ENCODE data around the gene NDN.
"Not testable (repeated sequence)": the region's sequence is repeated elsewhere in the genome, so short reads cannot be mapped to it uniquely, and the experiment has no call there.

NDN gene, protein sequence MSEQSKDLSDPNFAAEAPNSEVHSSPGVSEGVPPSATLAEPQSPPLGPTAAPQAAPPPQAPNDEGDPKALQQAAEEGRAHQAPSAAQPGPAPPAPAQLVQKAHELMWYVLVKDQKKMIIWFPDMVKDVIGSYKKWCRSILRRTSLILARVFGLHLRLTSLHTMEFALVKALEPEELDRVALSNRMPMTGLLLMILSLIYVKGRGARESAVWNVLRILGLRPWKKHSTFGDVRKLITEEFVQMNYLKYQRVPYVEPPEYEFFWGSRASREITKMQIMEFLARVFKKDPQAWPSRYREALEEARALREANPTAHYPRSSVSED
- total RNA-seq, result 0 to 0.18 (median 0) reads per million in 9 experiments

- no peak within 1 kb of the TSS for H3K27ac Mint-ChIP-seq
- no peak for DNase-seq
Observed at GRCh38 chr15:23687143-23687470, at the start of gene NDN. Gene NDN (minus strand): TSS chr15:23687305. CDS start chr15:23687217, 88 bp downstream.

GRCh38 chr15:23736033-23736673, 49.0 kb upstream of the NDN start:
- H3K4me1 Mint-ChIP-seq (ENCODE audit: low read depth in 2 of 2), result no peaks in the 10 kb centered on the region
- no peak overlapping the region for H3K4me3 Mint-ChIP-seq
- no peak overlapping the region for H3K27ac Mint-ChIP-seq
- no peak for DNase-seq
- no peaks in the 10 kb centered on the region for H3K36me3 Mint-ChIP-seq (ENCODE audit: insufficient read depth)
- no peaks in the 10 kb centered on the region for H3K27me3 Mint-ChIP-seq
- ATAC-seq (replicated peaks), result no peak
- peaks cover 0 to 7% of the 10 kb centered on the region in 2 donors for H3K9me3 Mint-ChIP-seq

More at GRCh38 chr15:23687143-23687470, at the start of gene NDN:
- H3K4me1 Mint-ChIP-seq (ENCODE audit: low read depth in 2 of 2), result no peaks in the 10 kb centered on the region
- no peaks in the 10 kb centered on the region for H3K36me3 Mint-ChIP-seq (ENCODE audit: insufficient read depth)
- H3K9me3 Mint-ChIP-seq, result peaks cover 2 to 10% of the 10 kb centered on the region in 2 donors
- no peak within 1 kb of the TSS for H3K4me3 Mint-ChIP-seq
- no peak for ATAC-seq (replicated peaks)
- no peaks in the 10 kb centered on the region for H3K27me3 Mint-ChIP-seq

GRCh38 chr15:23734862-23735261, 47.8 kb upstream of the NDN start:
- Mint-ChIP-seq H3K27me3 (no peaks in the 10 kb centered on the region), H3K4me1 (ENCODE audit: low read depth in 2 of 2) (no peaks in the 10 kb centered on the region), H3K36me3 (ENCODE audit: insufficient read depth) (no peaks in the 10 kb centered on the region), H3K9me3 (peaks cover 0 to 7% of the 10 kb centered on the region in 2 donors), H3K27ac (no peak overlapping the region), H3K4me3 (no peak overlapping the region)
- ATAC-seq (replicated peaks) (no peak), DNase-seq (no peak)

- H3K4me1 Mint-ChIP-seq (ENCODE audit: low read depth in 2 of 2); H3K27me3 Mint-ChIP-seq; H3K36me3 Mint-ChIP-seq (ENCODE audit: insufficient read depth); H3K27ac Mint-ChIP-seq; ATAC-seq (replicated peaks); H3K4me3 Mint-ChIP-seq; H3K9me3 Mint-ChIP-seq; DNase-seq: not testable (repeated sequence)
Observed at GRCh38 chr15:23713874-23714656, 27.0 kb upstream of the NDN start.

GRCh38 chr15:23708332-23708731, 21.2 kb upstream of the NDN start:
- ATAC-seq (replicated peaks), result no peak
- Mint-ChIP-seq H3K4me3 (no peak overlapping the region), H3K27me3 (no peaks in the 10 kb centered on the region), H3K9me3 (peaks cover 1 to 8% of the 10 kb centered on the region in 2 donors), H3K27ac (no peak overlapping the region), H3K4me1 (ENCODE audit: low read depth in 2 of 2) (no peaks in the 10 kb centered on the region), H3K36me3 (ENCODE audit: insufficient read depth) (no peaks in the 10 kb centered on the region)
- no peak for DNase-seq

GRCh38 chr15:23695282-23695681, 8.2 kb upstream of the NDN start:
- H3K27ac Mint-ChIP-seq, result no peak overlapping the region

GRCh38 chr15:23694592-23694991, 7.5 kb upstream of the NDN start:
- H3K36me3 Mint-ChIP-seq (ENCODE audit: insufficient read depth), result no peaks in the 10 kb centered on the region
- ATAC-seq (replicated peaks), result no peak

More at GRCh38 chr15:23695282-23695681, 8.2 kb upstream of the NDN start:
- no peak for ATAC-seq (replicated peaks)
- DNase-seq, result no peak
- Mint-ChIP-seq H3K4me1 (ENCODE audit: low read depth in 2 of 2) (no peaks in the 10 kb centered on the region), H3K36me3 (ENCODE audit: insufficient read depth) (no peaks in the 10 kb centered on the region), H3K9me3 (peaks cover 8 to 10% of the 10 kb centered on the region in 2 donors), H3K27me3 (no peaks in the 10 kb centered on the region), H3K4me3 (no peak overlapping the region)

GRCh38 chr15:23690450-23690852, 3.3 kb upstream of the NDN start:
- no peaks in the 10 kb centered on the region for H3K36me3 Mint-ChIP-seq (ENCODE audit: insufficient read depth)
- no peak overlapping the region for H3K27ac Mint-ChIP-seq
- H3K4me1 Mint-ChIP-seq (ENCODE audit: low read depth in 2 of 2), result no peaks in the 10 kb centered on the region
- ATAC-seq (replicated peaks), result no peak
- DNase-seq, result no peak
- H3K9me3 Mint-ChIP-seq, result peaks cover 7 to 10% of the 10 kb centered on the region in 2 donors
- no peaks in the 10 kb centered on the region for H3K27me3 Mint-ChIP-seq
- H3K4me3 Mint-ChIP-seq, result no peak overlapping the region

More at GRCh38 chr15:23694592-23694991, 7.5 kb upstream of the NDN start:
- Mint-ChIP-seq H3K27me3 (no peaks in the 10 kb centered on the region), H3K27ac (no peak overlapping the region), H3K4me3 (no peak overlapping the region), H3K4me1 (ENCODE audit: low read depth in 2 of 2) (no peaks in the 10 kb centered on the region), H3K9me3 (peaks cover 8 to 10% of the 10 kb centered on the region in 2 donors)
- DNase-seq, result no peak

- no peaks in the 10 kb centered on the region for H3K36me3 Mint-ChIP-seq (ENCODE audit: insufficient read depth)
- DNase-seq (no peak), ATAC-seq (replicated peaks) (no peak)
- H3K9me3 Mint-ChIP-seq, result peaks cover 6 to 10% of the 10 kb centered on the region in 2 donors
- H3K4me3 Mint-ChIP-seq, result no peak overlapping the region
- no peaks in the 10 kb centered on the region for H3K27me3 Mint-ChIP-seq
- H3K4me1 Mint-ChIP-seq (ENCODE audit: low read depth in 2 of 2), result no peaks in the 10 kb centered on the region
- H3K27ac Mint-ChIP-seq, result no peak overlapping the region
Observed at GRCh38 chr15:23690015-23690414, 2.9 kb upstream of the NDN start.

- no peaks in the 10 kb centered on the region for H3K36me3 Mint-ChIP-seq (ENCODE audit: insufficient read depth)
Observed at GRCh38 chr15:23686466-23687142, 501 bp downstream of the NDN start.

GRCh38 chr15:23671481-23671880, 15.6 kb downstream of the NDN start:
- H3K36me3 Mint-ChIP-seq (ENCODE audit: insufficient read depth), result no peaks in the 10 kb centered on the region
- no peak overlapping the region for H3K4me3 Mint-ChIP-seq
- H3K4me1 Mint-ChIP-seq (ENCODE audit: low read depth in 2 of 2), result no peaks in the 10 kb centered on the region
- ATAC-seq (replicated peaks) (no peak), DNase-seq (no peak)
- H3K27ac Mint-ChIP-seq, result no peak overlapping the region
- H3K27me3 Mint-ChIP-seq, result no peaks in the 10 kb centered on the region
- H3K9me3 Mint-ChIP-seq, result no peaks in the 10 kb centered on the region

More at GRCh38 chr15:23686466-23687142, 501 bp downstream of the NDN start:
- ATAC-seq (replicated peaks), result no peak
- H3K4me3 Mint-ChIP-seq, result no peak overlapping the region
- peaks cover 2 to 9% of the 10 kb centered on the region in 2 donors for H3K9me3 Mint-ChIP-seq
- H3K27me3 Mint-ChIP-seq, result no peaks in the 10 kb centered on the region
- DNase-seq, result no peak
- no peaks in the 10 kb centered on the region for H3K4me1 Mint-ChIP-seq (ENCODE audit: low read depth in 2 of 2)
- H3K27ac Mint-ChIP-seq, result no peak overlapping the region

DNA sequence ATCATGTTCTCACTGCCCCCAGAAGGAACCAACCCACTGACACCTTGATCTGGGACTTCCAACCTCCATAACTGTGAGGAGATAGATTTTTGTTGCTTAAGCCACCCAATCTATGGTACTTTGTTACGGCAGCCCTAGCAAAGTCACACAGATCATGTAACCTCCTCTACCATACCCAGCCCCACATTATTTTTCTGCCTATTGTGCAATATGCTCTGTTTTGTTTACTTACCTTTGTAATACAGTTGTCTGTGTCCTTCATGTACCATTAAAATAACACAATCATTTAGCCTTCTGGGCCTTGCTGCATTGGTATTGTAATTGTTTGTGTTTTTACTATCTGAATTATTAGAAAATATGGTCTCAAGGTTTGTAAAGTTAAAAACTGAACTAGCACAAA, 16.1 kb downstream of the NDN start:
- no peak for DNase-seq
- Mint-ChIP-seq H3K4me1 (ENCODE audit: low read depth in 2 of 2) (no peaks in the 10 kb centered on the region), H3K4me3 (no peak overlapping the region), H3K27ac (no peak overlapping the region), H3K27me3 (no peaks in the 10 kb centered on the region), H3K36me3 (ENCODE audit: insufficient read depth) (no peaks in the 10 kb centered on the region), H3K9me3 (no peaks in the 10 kb centered on the region)
- no peak for ATAC-seq (replicated peaks)

DNA sequence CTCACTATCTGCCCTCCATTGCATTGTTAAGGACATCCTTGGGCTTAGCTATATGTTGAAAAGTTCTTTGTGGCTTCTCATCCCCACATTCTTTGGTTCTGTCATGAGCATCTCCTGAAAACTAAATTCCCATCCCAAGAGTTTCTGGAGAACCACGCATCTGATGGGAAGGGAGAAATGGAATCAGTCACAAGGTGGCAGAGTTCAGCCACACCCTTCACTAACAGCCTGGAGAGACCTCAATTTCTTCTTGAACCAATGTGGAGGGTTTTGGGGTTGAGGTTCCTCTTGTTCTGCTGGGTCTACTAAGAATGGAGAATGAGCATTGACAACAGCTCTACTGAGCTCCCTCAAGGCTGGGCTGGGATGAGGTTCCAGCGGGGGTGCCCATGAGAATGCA, 23.9 kb downstream of the NDN start:
- Mint-ChIP-seq H3K4me3 (no peak overlapping the region), H3K27me3 (no peaks in the 10 kb centered on the region), H3K4me1 (ENCODE audit: low read depth in 2 of 2) (no peaks in the 10 kb centered on the region), H3K36me3 (ENCODE audit: insufficient read depth) (no peaks in the 10 kb centered on the region), H3K9me3 (peaks cover 0 to 1% of the 10 kb centered on the region in 2 donors), H3K27ac (no peak overlapping the region)
- ATAC-seq (replicated peaks) (no peak), DNase-seq (no peak)
